K562 (cell line): Measurements from ENCODE around the gene PEAR1. TPM values are rescaled to one million over a fixed set of nuclear protein-coding genes. Genes with fewer than 3 reads are reported as not detected.

Source experiments
- ATAC-seq: fragments of 200-7000 bp; cut with Tn5 transposase; 3 replicates; pipeline ENCODE4 v1.9.1; 2020; ENCODE audit warnings: moderate library complexity
- BruUV-seq: library from RNA; stranded (reverse); fragments of 400-500 nt; replicated peaks from 2 replicates; lab custom pipeline; 2021; lab: Mats Ljungman, UMichigan
- CTCF ChIA-PET: fragments of 300-600 bp; formaldehyde crosslinking; extraction: SDS; loops from one replicate; lab custom pipeline; 2021; ENCODE audit warnings: low intra/inter-chr PET ratio; lab: Yijun Ruan, JAX
- POLR2A ChIA-PET: fragments of 300-600, 350-650 bp; sonication (Branson Sonifier 250); formaldehyde crosslinking; extraction: SDS; loops from one replicate; lab custom pipeline; 2021; ENCODE audit warnings: antibody characterized with exemption, inconsistent platforms; lab: Yijun Ruan, JAX
- DNase-seq, 4 experiments: peaks; one replicate each; pipeline versions ENCODE4 v3.0.0 to v3.0.0-alpha.2; 2011 to 2018; ENCODE audit warnings: low spot score in 3 of 4, mixed read lengths in 3 of 4; ENCODE audit errors: extremely low read depth in 1 of 4
- FAIRE-seq: peaks from 2 replicates; lab custom pipeline; 2011; peaks lifted over from hg19 to GRCh38; lab: Jason Lieb, UNC
- H2AFZ ChIP-seq: 2 replicates; pipeline ENCODE4 v1.6.0; 2011; ENCODE audit warnings: low read depth, low read length, control low read depth, inconsistent platforms
- H3K27ac ChIP-seq: fragments of 200-600 bp; 3 replicates; pipeline ENCODE4 v1.8.0; 2011; ENCODE audit warnings: low read depth, mild to moderate bottlenecking, control low read depth, inconsistent platforms, low read length, moderate library complexity, mixed read lengths; ENCODE audit errors: extremely low read depth
- H3K27me3 ChIP-seq, 2 experiments: fragments of 300-600 bp in 1 of 2; 2 replicates in 1 of 2; 3 replicates in 1 of 2; pipeline versions ENCODE4 v1.6.0 to v1.8.0; 2011; ENCODE audit warnings: inconsistent platforms in 2 of 2, low read length in 2 of 2, mild to moderate bottlenecking in 1 of 2, mixed read lengths in 1 of 2, moderate library complexity in 1 of 2; ENCODE audit not compliant: control insufficient read depth in 2 of 2, insufficient read depth in 2 of 2
- H3K36me3 ChIP-seq: fragments of 300-600 bp; 3 replicates; pipeline ENCODE4 v1.8.0; 2011; ENCODE audit warnings: mild to moderate bottlenecking, low read length, inconsistent platforms; ENCODE audit not compliant: control insufficient read depth, insufficient read depth
- H3K4me1 ChIP-seq, 2 experiments: fragments of 200-600 bp in 1 of 2; replicated peaks in 1 of 2; 2 replicates in 1 of 2; 3 replicates in 1 of 2; pipeline versions ENCODE4 v1.5.1 to v1.8.0; 2011; ENCODE audit warnings: inconsistent platforms in 2 of 2, low read length in 2 of 2, mild to moderate bottlenecking in 1 of 2, mixed read lengths in 1 of 2, moderate library complexity in 1 of 2; ENCODE audit not compliant: control insufficient read depth in 2 of 2, insufficient read depth in 2 of 2
- H3K4me2 ChIP-seq: 2 replicates; pipeline ENCODE4 v1.6.1; 2011; ENCODE audit warnings: low read length, control low read depth, inconsistent platforms, mixed read lengths; ENCODE audit not compliant: insufficient read depth
- H3K4me3 ChIP-seq: fragments of 200-600 bp; sonication (generic), shearing (Covaris generic); 2 replicates; pipeline ENCODE4 v1.5.1; 2016; ENCODE audit warnings: control low read depth, inconsistent platforms
- H3K79me2 ChIP-seq: fragments of 200-600 bp; 3 replicates; pipeline ENCODE4 v1.8.0; 2011; ENCODE audit warnings: low read length, inconsistent platforms; ENCODE audit not compliant: control insufficient read depth, insufficient read depth
- H3K9ac ChIP-seq, 2 experiments: 2 replicates each; pipeline versions ENCODE4 v1.6.0 to v1.6.1; 2011; ENCODE audit warnings: low read depth in 2 of 2, low read length in 2 of 2, control low read depth in 1 of 2, inconsistent platforms in 1 of 2, mild to moderate bottlenecking in 1 of 2, mixed read lengths in 1 of 2; ENCODE audit not compliant: insufficient read depth in 1 of 2
- H3K9me1 ChIP-seq: one replicate; pipeline ENCODE4 v1.6.0; 2011; ENCODE audit warnings: inconsistent platforms, mild to moderate bottlenecking, low read length, moderate library complexity; ENCODE audit not compliant: control insufficient read depth, insufficient read depth
- H3K9me3 ChIP-seq: replicated peaks from 2 replicates; pipeline ENCODE4 v1.5.1; 2011; ENCODE audit warnings: low read depth, low read length, inconsistent platforms; ENCODE audit not compliant: control insufficient read depth, insufficient read depth
- H4K20me1 ChIP-seq: replicated peaks from 2 replicates; pipeline ENCODE4 v1.6.1; 2011; ENCODE audit warnings: low read length, inconsistent platforms, mixed read lengths; ENCODE audit not compliant: control insufficient read depth, insufficient read depth
- DNMT1 ChIP-seq: fragments of 450-650 bp; IDR thresholded peaks from 2 replicates; pipeline ENCODE4 v1.6.1; 2016; ENCODE audit warnings: antibody characterized with exemption, mild to moderate bottlenecking
- KDM1A ChIP-seq, 2 experiments: fragments of 450-650 bp; IDR thresholded peaks; 2 replicates each; pipeline ENCODE4 v1.6.1; 2016; ENCODE audit warnings: mild to moderate bottlenecking in 2 of 2
- MYC ChIP-seq, 2 experiments: fragments of 250-450 bp in 1 of 2; sonication (Bioruptor Pico) in 1 of 2; IDR thresholded peaks; 2 replicates each; pipeline versions ENCODE4 v1.5.1 to v1.6.1; 2012 to 2021; ENCODE audit warnings: low read depth in 2 of 2, borderline replicate concordance in 1 of 2, improper control_type of control experiment in 1 of 2, low read length in 1 of 2, mild to moderate bottlenecking in 1 of 2, moderate library complexity in 1 of 2
- PCBP2 ChIP-seq: fragments of 200-400 bp; formaldehyde crosslinking; IDR thresholded peaks from 2 replicates; pipeline ENCODE4 v1.6.1; 2018; ENCODE audit warnings: low read length, low read depth, mild to moderate bottlenecking, moderate library complexity; ENCODE audit not compliant: poor library complexity, severe bottlenecking
- TCF7L2 ChIP-seq: fragments of 150-350 bp; IDR thresholded peaks from 2 replicates; pipeline ENCODE4 v1.6.1; 2016; ENCODE audit warnings: low read depth, mild to moderate bottlenecking, low read length, moderate library complexity
- ZNF324 ChIP-seq: fragments of 250-450 bp; sonication (Bioruptor Pico); IDR thresholded peaks from 2 replicates; pipeline ENCODE4 v1.4.0; 2020; ENCODE audit warnings: mild to moderate bottlenecking
- WGBS: fragments of 100-300 bp; shearing (Covaris generic); methylation state at CpG from one replicate; pipeline ENCODE4 v1.1.6; 2016; ENCODE audit warnings: low coverage, mixed read lengths; ENCODE audit not compliant: insufficient coverage; ENCODE audit errors: missing lambda C conversion rate; 5-methylcytosine and 5-hydroxymethylcytosine counted together
- in situ Hi-C: fragments of 300-500 bp; cut with MboI; formaldehyde crosslinking; loops from 4 replicates; pipeline ENCODE4 v1.15.0; 2018; ENCODE audit warnings: inconsistent platforms, mixed read lengths
- intact Hi-C: fragments of 100-400 bp; cut with micrococcal nuclease; formaldehyde crosslinking; loops from 2 replicates; pipeline ENCODE4 v1.14.2; 2022
- polyA plus RNA-seq, 8 experiments: library from polyadenylated mRNA; depleted of rRNA in 4 of 8; stranded (reverse) in 5 of 8; unstranded in 3 of 8; fragments of >200 nt; fragmentation: Nextera tagmentation in 2 of 8; fragmentation: Illumina TruSeq in 1 of 8; extraction: Ambion mirVana in 2 of 8; extraction: Trizol in 1 of 8; gene quantifications; 2 replicates each; pipeline versions ENCODE4 v1.2.1 to v1.2.3, GENCODE V29; 2011 to 2014; ENCODE audit warnings: inconsistent platforms in 1 of 8, missing spikeins in 1 of 8
- total RNA-seq, 7 experiments: library from RNA; depleted of rRNA in 6 of 7; stranded (reverse); fragments of >200 nt in 6 of 7; fragmentation: Illumina TruSeq in 2 of 7; extraction: Trizol in 2 of 7; gene quantifications; 2 replicates each; pipeline versions ENCODE4 v1.2.1 to v1.2.3, GENCODE V29; 2011 to 2021; ENCODE audit warnings: low replicate concordance in 1 of 7
- TF ChIP-seq, protein P1 (sequence below): fragments of 150-350 bp; conservative IDR thresholded peaks from 2 replicates; pipeline ENCODE4 v1.6.1; 2014; ENCODE audit warnings: low read length
- TF ChIP-seq, protein P2 (sequence below): sonication (generic); formaldehyde crosslinking; IDR thresholded peaks from 2 replicates; pipeline ENCODE4 v1.8.0; 2022; ENCODE audit warnings: mild to moderate bottlenecking, missing genetic modification reagents

PEAR1 gene
- total and polyA plus RNA-seq, 9 of the 15 experiments (the other 6 are each of a cell fraction or from before 2014, with no cell fraction given), result 0.87 to 13.9 (median 6.1) TPM

DNA sequence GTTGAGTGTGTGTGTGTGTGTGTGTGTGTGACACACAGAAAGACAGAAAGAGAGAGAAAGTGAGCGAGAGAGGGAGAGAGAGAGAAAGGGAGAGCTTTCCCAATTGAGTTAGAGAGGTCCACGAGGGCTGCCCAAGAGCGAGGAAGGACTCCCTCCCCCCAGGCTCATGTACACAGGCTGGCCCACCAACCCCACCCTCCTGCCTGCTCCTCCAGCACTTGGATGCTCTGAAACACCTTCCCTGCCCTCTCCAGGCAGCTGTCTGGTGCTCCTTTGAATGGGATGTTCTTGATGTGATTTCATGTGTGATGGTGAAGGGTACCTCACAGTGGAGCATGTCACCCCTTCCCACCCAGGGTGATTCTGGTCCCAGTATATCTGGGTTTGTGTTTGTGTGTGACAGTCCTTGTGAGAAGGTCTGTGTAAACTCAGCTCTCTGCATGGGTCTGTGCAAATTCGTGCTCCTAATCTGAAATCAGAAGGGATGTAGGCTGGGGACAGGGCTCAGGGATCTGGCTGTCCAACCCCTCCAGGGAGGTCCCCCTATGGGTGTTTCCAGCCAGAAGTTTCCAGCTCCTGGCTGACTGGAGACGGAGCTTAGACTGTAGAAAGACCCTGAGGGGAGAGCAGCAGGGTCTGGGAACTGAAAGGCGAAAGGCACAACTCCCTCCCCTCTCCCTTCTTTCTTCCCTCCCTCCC is 6.8 kb upstream of the PEAR1 start:
- CTCF ChIA-PET, result no interaction called here
- H3K27ac ChIP-seq, result no peak overlapping the region
- H3K4me1 ChIP-seq, result peaks cover 11 to 20% of the 10 kb centered on the region in 2 experiments; a peak in 4 of 5 replicates
- DNase-seq (no peak), ATAC-seq (no peak), FAIRE-seq (peak; percentile 42)
- no peaks in the 10 kb centered on the region for H3K9me1 ChIP-seq
- intact Hi-C loops, result no loop called here
- H3K79me2 ChIP-seq, result no peaks in the 10 kb centered on the region
- POLR2A ChIA-PET, result interaction anchor here (0.5 to 1.1 kb wide), 3 partner anchors 13 to 232 kb away, joined by 3 to 6 read pairs (median 4); no protein-coding TSS in a partner anchor
- H3K36me3 ChIP-seq, result no peaks in the 10 kb centered on the region
- H4K20me1 ChIP-seq, result no peaks in the 10 kb centered on the region
- no peaks in the 10 kb centered on the region for H3K9me3 ChIP-seq
- 16% methylated on average over 5 of the region's 6 CpGs for WGBS
- H3K4me2 ChIP-seq, result no peak overlapping the region
- H3K9ac ChIP-seq, result no peak overlapping the region; a peak in 1 of 4 replicates
- no peaks in the 10 kb centered on the region for H3K27me3 ChIP-seq
- no peak overlapping the region for H2AFZ ChIP-seq
- no TSS peak for BruUV-seq
- no peak for TF ChIP-seq ZNF324 (CRISPR knock-in tag)
- TF ChIP-seq, protein P1, sequence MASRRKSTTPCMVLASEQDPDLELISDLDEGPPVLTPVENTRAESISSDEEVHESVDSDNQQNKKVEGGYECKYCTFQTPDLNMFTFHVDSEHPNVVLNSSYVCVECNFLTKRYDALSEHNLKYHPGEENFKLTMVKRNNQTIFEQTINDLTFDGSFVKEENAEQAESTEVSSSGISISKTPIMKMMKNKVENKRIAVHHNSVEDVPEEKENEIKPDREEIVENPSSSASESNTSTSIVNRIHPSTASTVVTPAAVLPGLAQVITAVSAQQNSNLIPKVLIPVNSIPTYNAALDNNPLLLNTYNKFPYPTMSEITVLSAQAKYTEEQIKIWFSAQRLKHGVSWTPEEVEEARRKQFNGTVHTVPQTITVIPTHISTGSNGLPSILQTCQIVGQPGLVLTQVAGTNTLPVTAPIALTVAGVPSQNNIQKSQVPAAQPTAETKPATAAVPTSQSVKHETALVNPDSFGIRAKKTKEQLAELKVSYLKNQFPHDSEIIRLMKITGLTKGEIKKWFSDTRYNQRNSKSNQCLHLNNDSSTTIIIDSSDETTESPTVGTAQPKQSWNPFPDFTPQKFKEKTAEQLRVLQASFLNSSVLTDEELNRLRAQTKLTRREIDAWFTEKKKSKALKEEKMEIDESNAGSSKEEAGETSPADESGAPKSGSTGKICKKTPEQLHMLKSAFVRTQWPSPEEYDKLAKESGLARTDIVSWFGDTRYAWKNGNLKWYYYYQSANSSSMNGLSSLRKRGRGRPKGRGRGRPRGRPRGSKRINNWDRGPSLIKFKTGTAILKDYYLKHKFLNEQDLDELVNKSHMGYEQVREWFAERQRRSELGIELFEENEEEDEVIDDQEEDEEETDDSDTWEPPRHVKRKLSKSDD, result no peak
- TF ChIP-seq, protein P2, sequence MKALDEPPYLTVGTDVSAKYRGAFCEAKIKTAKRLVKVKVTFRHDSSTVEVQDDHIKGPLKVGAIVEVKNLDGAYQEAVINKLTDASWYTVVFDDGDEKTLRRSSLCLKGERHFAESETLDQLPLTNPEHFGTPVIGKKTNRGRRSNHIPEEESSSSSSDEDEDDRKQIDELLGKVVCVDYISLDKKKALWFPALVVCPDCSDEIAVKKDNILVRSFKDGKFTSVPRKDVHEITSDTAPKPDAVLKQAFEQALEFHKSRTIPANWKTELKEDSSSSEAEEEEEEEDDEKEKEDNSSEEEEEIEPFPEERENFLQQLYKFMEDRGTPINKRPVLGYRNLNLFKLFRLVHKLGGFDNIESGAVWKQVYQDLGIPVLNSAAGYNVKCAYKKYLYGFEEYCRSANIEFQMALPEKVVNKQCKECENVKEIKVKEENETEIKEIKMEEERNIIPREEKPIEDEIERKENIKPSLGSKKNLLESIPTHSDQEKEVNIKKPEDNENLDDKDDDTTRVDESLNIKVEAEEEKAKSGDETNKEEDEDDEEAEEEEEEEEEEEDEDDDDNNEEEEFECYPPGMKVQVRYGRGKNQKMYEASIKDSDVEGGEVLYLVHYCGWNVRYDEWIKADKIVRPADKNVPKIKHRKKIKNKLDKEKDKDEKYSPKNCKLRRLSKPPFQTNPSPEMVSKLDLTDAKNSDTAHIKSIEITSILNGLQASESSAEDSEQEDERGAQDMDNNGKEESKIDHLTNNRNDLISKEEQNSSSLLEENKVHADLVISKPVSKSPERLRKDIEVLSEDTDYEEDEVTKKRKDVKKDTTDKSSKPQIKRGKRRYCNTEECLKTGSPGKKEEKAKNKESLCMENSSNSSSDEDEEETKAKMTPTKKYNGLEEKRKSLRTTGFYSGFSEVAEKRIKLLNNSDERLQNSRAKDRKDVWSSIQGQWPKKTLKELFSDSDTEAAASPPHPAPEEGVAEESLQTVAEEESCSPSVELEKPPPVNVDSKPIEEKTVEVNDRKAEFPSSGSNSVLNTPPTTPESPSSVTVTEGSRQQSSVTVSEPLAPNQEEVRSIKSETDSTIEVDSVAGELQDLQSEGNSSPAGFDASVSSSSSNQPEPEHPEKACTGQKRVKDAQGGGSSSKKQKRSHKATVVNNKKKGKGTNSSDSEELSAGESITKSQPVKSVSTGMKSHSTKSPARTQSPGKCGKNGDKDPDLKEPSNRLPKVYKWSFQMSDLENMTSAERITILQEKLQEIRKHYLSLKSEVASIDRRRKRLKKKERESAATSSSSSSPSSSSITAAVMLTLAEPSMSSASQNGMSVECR (CRISPR knock-in tag), result no peak
- TF ChIP-seq MYC (IDR thresholded peaks at IDR 0.05; ENCODE audit: low read depth, low read length), result no peak
- TF ChIP-seq MYC (CRISPR knock-in tag; IDR thresholded peaks at IDR 0.05; ENCODE audit: borderline replicate concordance, low read depth), result no peak
- no peak for TF ChIP-seq KDM1A (IDR thresholded peaks at IDR 0.05)
- no peak for TF ChIP-seq DNMT1
- no peak for TF ChIP-seq TCF7L2
- no peak for TF ChIP-seq PCBP2
- TF ChIP-seq, all 486 proteins: peak for 0
- in situ Hi-C loops, result no loop called here
- no peak overlapping the region for H3K4me3 ChIP-seq
